Measurements from ENCODE around the gene OVAAL. TPM values are rescaled to one million over a fixed set of nuclear protein-coding genes. Genes with fewer than 3 reads are reported as not detected.

Gene OVAAL
- total RNA-seq, 2 donors from 2014 or later, result not detected

GRCh38 chr1:180571060-180571831, 12.5 kb downstream of the OVAAL start:
- Histone ChIP-seq H3K4me3 (no peak overlapping the region), H3K27ac (peak overlapping the region; percentile 35 to 66), H3K4me1 (ENCODE audit: control insufficient read depth in 1 of 2, low read depth in 2 of 2) (peaks cover 17 to 31% of the 10 kb centered on the region in 2 donors), H3K27me3 (replicated peaks; ENCODE audit: insufficient read depth) (no peaks in the 10 kb centered on the region), H3K36me3 (no peaks in the 10 kb centered on the region), H3K9me3 (no peaks in the 10 kb centered on the region)
- ATAC-seq (ENCODE audit: insufficient number of reproducible peaks, low FRiP score, low read depth), result no peak
- TF ChIP-seq, protein P1, sequence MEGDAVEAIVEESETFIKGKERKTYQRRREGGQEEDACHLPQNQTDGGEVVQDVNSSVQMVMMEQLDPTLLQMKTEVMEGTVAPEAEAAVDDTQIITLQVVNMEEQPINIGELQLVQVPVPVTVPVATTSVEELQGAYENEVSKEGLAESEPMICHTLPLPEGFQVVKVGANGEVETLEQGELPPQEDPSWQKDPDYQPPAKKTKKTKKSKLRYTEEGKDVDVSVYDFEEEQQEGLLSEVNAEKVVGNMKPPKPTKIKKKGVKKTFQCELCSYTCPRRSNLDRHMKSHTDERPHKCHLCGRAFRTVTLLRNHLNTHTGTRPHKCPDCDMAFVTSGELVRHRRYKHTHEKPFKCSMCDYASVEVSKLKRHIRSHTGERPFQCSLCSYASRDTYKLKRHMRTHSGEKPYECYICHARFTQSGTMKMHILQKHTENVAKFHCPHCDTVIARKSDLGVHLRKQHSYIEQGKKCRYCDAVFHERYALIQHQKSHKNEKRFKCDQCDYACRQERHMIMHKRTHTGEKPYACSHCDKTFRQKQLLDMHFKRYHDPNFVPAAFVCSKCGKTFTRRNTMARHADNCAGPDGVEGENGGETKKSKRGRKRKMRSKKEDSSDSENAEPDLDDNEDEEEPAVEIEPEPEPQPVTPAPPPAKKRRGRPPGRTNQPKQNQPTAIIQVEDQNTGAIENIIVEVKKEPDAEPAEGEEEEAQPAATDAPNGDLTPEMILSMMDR (IDR thresholded peaks at IDR 0.05), result no peak
- DNase-seq (ENCODE audit: low spot score), result no peak

DNA sequence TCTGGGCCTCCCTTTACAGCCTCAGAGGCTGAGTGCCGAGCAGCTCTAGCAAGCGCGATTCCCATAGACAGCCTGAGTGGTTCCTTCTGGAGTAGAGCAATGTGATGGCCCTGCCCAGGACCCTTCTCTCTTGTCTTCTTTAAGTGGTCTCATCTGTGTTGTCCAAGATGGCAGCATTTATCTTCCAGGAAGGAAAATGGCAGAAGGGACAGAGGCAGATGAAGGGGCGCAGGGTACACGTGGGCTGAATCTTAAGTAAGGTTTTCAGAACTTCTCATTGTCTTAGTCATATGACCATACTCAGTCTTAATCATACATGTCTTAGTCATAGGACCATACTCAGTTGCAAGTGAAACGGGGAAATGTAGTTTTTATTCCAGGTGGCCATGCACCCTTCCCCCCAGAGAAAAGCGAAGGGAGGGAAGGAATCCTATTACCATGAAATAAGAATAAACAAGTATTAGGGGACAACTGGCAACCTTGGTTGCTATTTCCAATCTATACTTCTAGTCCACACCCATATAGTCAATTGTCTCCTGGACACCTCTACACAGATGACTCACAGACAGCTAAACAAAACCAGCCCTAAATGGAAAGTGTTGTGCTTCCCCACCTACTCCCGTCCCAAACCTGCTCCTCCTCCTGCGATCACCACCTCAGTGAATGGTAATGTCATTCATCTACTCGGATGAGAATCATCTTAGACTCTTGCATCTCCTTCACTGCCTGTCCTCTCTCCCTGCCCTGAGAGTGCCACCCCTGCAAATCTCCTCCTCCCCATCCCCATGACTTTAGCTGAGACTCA, 13.3 kb downstream of the OVAAL start:
- H3K27me3 ChIP-seq (replicated peaks; ENCODE audit: insufficient read depth), result no peaks in the 10 kb centered on the region
- peaks cover 19 to 34% of the 10 kb centered on the region in 2 donors for H3K4me1 ChIP-seq (ENCODE audit: control insufficient read depth in 1 of 2, low read depth in 2 of 2)
- no peaks in the 10 kb centered on the region for H3K36me3 ChIP-seq
- ATAC-seq (ENCODE audit: insufficient number of reproducible peaks, low FRiP score, low read depth), result no peak
- DNase-seq (ENCODE audit: low spot score), result no peak
- TF ChIP-seq, protein P1 (IDR thresholded peaks at IDR 0.05), result no peak
- H3K9me3 ChIP-seq, result no peaks in the 10 kb centered on the region
- peak overlapping the region; percentile 35 to 66 for H3K27ac ChIP-seq
- H3K4me3 ChIP-seq, result no peak overlapping the region

- Histone ChIP-seq H3K36me3 (no peaks in the 10 kb centered on the region), H3K4me1 (ENCODE audit: control insufficient read depth in 1 of 2, low read depth in 2 of 2) (peaks cover 24 to 41% of the 10 kb centered on the region in 2 donors), H3K27me3 (replicated peaks; ENCODE audit: insufficient read depth) (no peaks in the 10 kb centered on the region), H3K9me3 (no peaks in the 10 kb centered on the region), H3K4me3 (no peak overlapping the region), H3K27ac (no peak overlapping the region)
- DNase-seq (ENCODE audit: low spot score) (no peak), ATAC-seq (ENCODE audit: insufficient number of reproducible peaks, low FRiP score, low read depth) (no peak)
- TF ChIP-seq, protein P1 (IDR thresholded peaks at IDR 0.05), result no peak
Observed at GRCh38 chr1:180572760-180573159, 14.0 kb downstream of the OVAAL start.

GRCh38 chr1:180574031-180574713, 15.4 kb downstream of the OVAAL start:
- Histone ChIP-seq H3K27me3 (replicated peaks; ENCODE audit: insufficient read depth) (no peaks in the 10 kb centered on the region), H3K9me3 (no peaks in the 10 kb centered on the region), H3K36me3 (no peaks in the 10 kb centered on the region), H3K27ac (peak overlapping the region in 1 of 2 donors; percentile 11), H3K4me3 (no peak overlapping the region), H3K4me1 (ENCODE audit: control insufficient read depth in 1 of 2, low read depth in 2 of 2) (peaks cover 24 to 41% of the 10 kb centered on the region in 2 donors)
- no peak for ATAC-seq (ENCODE audit: insufficient number of reproducible peaks, low FRiP score, low read depth)
- TF ChIP-seq, protein P1 (IDR thresholded peaks at IDR 0.05), result no peak
- DNase-seq (ENCODE audit: low spot score), result no peak

- TF ChIP-seq, protein P1 (IDR thresholded peaks at IDR 0.05), result no peak
- H3K4me1 ChIP-seq (ENCODE audit: control insufficient read depth in 1 of 2, low read depth in 2 of 2), result peaks cover 16 to 30% of the 10 kb centered on the region in 2 donors
- no peak overlapping the region for H3K4me3 ChIP-seq
- no peaks in the 10 kb centered on the region for H3K27me3 ChIP-seq (replicated peaks; ENCODE audit: insufficient read depth)
- H3K9me3 ChIP-seq, result no peaks in the 10 kb centered on the region
- ATAC-seq (ENCODE audit: insufficient number of reproducible peaks, low FRiP score, low read depth) (no peak), DNase-seq (ENCODE audit: low spot score) (no peak)
- H3K27ac ChIP-seq, result no peak overlapping the region
- no peaks in the 10 kb centered on the region for H3K36me3 ChIP-seq
Observed at GRCh38 chr1:180577361-180577760, 18.6 kb downstream of the OVAAL start.

Data from thoracic aorta (tissue), 2 donors.